IPS-20b (cell line): ENCODE measurements around the gene PTGS1.

ENCODE experiments used
- H3K27ac ChIP-seq: one replicate; pipeline ENCODE4 v1.5.1; 2013; ENCODE audit warnings: low read length
- H3K27me3 ChIP-seq: 2 replicates; pipeline ENCODE4 v1.6.1; 2013; ENCODE audit warnings: mild to moderate bottlenecking, low read length, inconsistent platforms; ENCODE audit not compliant: insufficient read depth
- H3K36me3 ChIP-seq: 2 replicates; pipeline ENCODE4 v1.6.1; 2013; ENCODE audit warnings: low read depth, mild to moderate bottlenecking, inconsistent platforms, low read length, moderate library complexity; ENCODE audit not compliant: insufficient read depth
- H3K4me1 ChIP-seq: 2 replicates; pipeline ENCODE4 v1.6.1; 2013; ENCODE audit warnings: mild to moderate bottlenecking, control low read depth, inconsistent platforms, low read length, moderate library complexity; ENCODE audit not compliant: insufficient read depth
- H3K4me3 ChIP-seq: 2 replicates; pipeline ENCODE4 v1.5.1; 2013; ENCODE audit warnings: mild to moderate bottlenecking, low read length, inconsistent platforms
- H3K9ac ChIP-seq: 2 replicates; pipeline ENCODE4 v1.6.1; 2013; ENCODE audit warnings: low read depth, mild to moderate bottlenecking, inconsistent platforms, low read length, moderate library complexity
- H3K9me3 ChIP-seq: 2 replicates; pipeline ENCODE4 v1.6.1; 2013; ENCODE audit warnings: mild to moderate bottlenecking, low read depth, low read length, inconsistent platforms; ENCODE audit not compliant: insufficient read depth

PTGS1 gene

GRCh38 chr9:122392714-122393113 is 21.9 kb downstream of the PTGS1 start:
- H3K9me3 ChIP-seq = no peaks in the 10 kb centered on the region
- no peak overlapping the region for H3K4me3 ChIP-seq
- no peaks in the 10 kb centered on the region for H3K27me3 ChIP-seq
- no peaks in the 10 kb centered on the region for H3K4me1 ChIP-seq
- H3K27ac ChIP-seq = no peak overlapping the region
- no peaks in the 10 kb centered on the region for H3K36me3 ChIP-seq
- no peak overlapping the region for H3K9ac ChIP-seq

GRCh38 chr9:122393284-122393983 is 22.6 kb downstream of the PTGS1 start:
- no peaks in the 10 kb centered on the region for H3K4me1 ChIP-seq
- H3K9ac ChIP-seq = no peak overlapping the region
- no peaks in the 10 kb centered on the region for H3K9me3 ChIP-seq
- no peaks in the 10 kb centered on the region for H3K27me3 ChIP-seq
- no peak overlapping the region for H3K4me3 ChIP-seq
- H3K36me3 ChIP-seq = no peaks in the 10 kb centered on the region
- H3K27ac ChIP-seq = no peak overlapping the region

- Histone ChIP-seq H3K27ac (no peak overlapping the region), H3K9me3 (no peaks in the 10 kb centered on the region), H3K9ac (no peak overlapping the region), H3K36me3 (no peaks in the 10 kb centered on the region), H3K4me3 (no peak overlapping the region), H3K4me1 (no peaks in the 10 kb centered on the region), H3K27me3 (no peaks in the 10 kb centered on the region)
Measured at GRCh38 chr9:122394265-122395125, 23.7 kb downstream of the PTGS1 start.

GRCh38 chr9:122396614-122397148 is 25.9 kb downstream of the PTGS1 start:
- H3K27me3 ChIP-seq = no peaks in the 10 kb centered on the region
- no peaks in the 10 kb centered on the region for H3K36me3 ChIP-seq
- no peak overlapping the region for H3K27ac ChIP-seq
- no peaks in the 10 kb centered on the region for H3K9me3 ChIP-seq
- no peak overlapping the region for H3K4me3 ChIP-seq
- no peak overlapping the region for H3K9ac ChIP-seq
- no peaks in the 10 kb centered on the region for H3K4me1 ChIP-seq

- Histone ChIP-seq H3K4me3 (no peak overlapping the region), H3K9ac (no peak overlapping the region), H3K27me3 (no peaks in the 10 kb centered on the region), H3K27ac (no peak overlapping the region), H3K4me1 (no peaks in the 10 kb centered on the region), H3K9me3 (peaks cover 4% of the 10 kb centered on the region; the same call in 1 of the 2 replicates), H3K36me3 (no peaks in the 10 kb centered on the region)
Measured at GRCh38 chr9:122397749-122398148, 26.9 kb downstream of the PTGS1 start.

GRCh38 chr9:122398371-122398924 is 27.6 kb downstream of the PTGS1 start:
- Histone ChIP-seq H3K4me3 (no peak overlapping the region), H3K27ac (no peak overlapping the region), H3K27me3 (no peaks in the 10 kb centered on the region), H3K36me3 (no peaks in the 10 kb centered on the region), H3K9ac (no peak overlapping the region), H3K9me3 (peaks cover 10% of the 10 kb centered on the region; the same call in 1 of the 2 replicates), H3K4me1 (no peaks in the 10 kb centered on the region)

GRCh38 chr9:122401896-122402295 is 31.1 kb downstream of the PTGS1 start:
- Histone ChIP-seq H3K36me3 (no peaks in the 10 kb centered on the region), H3K9me3 (peaks cover 18% of the 10 kb centered on the region; the same call in 1 of the 2 replicates), H3K27me3 (no peaks in the 10 kb centered on the region), H3K27ac (no peak overlapping the region), H3K9ac (no peak overlapping the region), H3K4me3 (no peak overlapping the region), H3K4me1 (no peaks in the 10 kb centered on the region)

- Histone ChIP-seq H3K36me3 (no peaks in the 10 kb centered on the region), H3K4me3 (no peak overlapping the region), H3K9ac (no peak overlapping the region), H3K9me3 (peaks cover 20% of the 10 kb centered on the region; the same call in 1 of the 2 replicates), H3K4me1 (no peaks in the 10 kb centered on the region), H3K27me3 (no peaks in the 10 kb centered on the region), H3K27ac (no peak overlapping the region)
Measured at GRCh38 chr9:122402403-122402871, 31.6 kb downstream of the PTGS1 start.

GRCh38 chr9:122402874-122403273 is 32.0 kb downstream of the PTGS1 start:
- Histone ChIP-seq H3K4me1 (no peaks in the 10 kb centered on the region), H3K4me3 (no peak overlapping the region), H3K9me3 (peaks cover 23% of the 10 kb centered on the region; the same call in 1 of the 2 replicates), H3K9ac (no peak overlapping the region), H3K36me3 (no peaks in the 10 kb centered on the region), H3K27ac (no peak overlapping the region), H3K27me3 (no peaks in the 10 kb centered on the region)

- Histone ChIP-seq H3K4me3 (no peak overlapping the region), H3K9ac (no peak overlapping the region)
Measured at GRCh38 chr9:122403381-122404000, 32.7 kb downstream of the PTGS1 start.

More at GRCh38 chr9:122403381-122404000, 32.7 kb downstream of the PTGS1 start:
- no peaks in the 10 kb centered on the region for H3K4me1 ChIP-seq
- peaks cover 23% of the 10 kb centered on the region; the same call in 1 of the 2 replicates for H3K9me3 ChIP-seq
- H3K27me3 ChIP-seq = no peaks in the 10 kb centered on the region
- H3K27ac ChIP-seq = no peak overlapping the region
- no peaks in the 10 kb centered on the region for H3K36me3 ChIP-seq
